ENCODE measurements around the gene MAST4.

The MAST4 gene

GRCh38 chr5:66595756-66596635 is at the start of gene MAST4:
Gene MAST4, plus strand, starts transcription at chr5:66596393. Its CDS starts 263 bp downstream, at chr5:66596656.
- DNase-seq, result peak; percentile 27

- DNase-seq, result no peak
These were observed 49.7 kb upstream of the MAST4 start for GRCh38 chr5:66546541-66546940.

DNA sequence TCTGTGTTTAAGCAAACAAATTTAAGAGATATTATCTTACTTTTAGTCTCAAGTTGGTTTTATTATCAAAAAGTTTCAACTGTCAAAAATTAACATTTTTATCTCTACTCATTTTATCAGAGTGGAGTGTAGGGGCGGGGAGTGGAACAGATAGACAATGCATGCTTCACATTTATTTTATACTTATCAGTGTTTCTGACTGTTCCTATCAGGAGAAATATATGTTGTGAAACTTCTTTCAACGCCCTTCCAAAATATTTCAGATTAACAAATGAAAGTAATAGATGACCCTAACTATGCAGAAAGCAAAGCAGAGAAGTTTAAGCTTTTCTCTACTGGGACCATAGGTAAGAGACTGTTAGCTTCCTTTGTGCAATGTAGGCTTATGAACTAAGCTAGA is 44.9 kb upstream of the MAST4 start:
- DNase-seq, result no peak

DNA sequence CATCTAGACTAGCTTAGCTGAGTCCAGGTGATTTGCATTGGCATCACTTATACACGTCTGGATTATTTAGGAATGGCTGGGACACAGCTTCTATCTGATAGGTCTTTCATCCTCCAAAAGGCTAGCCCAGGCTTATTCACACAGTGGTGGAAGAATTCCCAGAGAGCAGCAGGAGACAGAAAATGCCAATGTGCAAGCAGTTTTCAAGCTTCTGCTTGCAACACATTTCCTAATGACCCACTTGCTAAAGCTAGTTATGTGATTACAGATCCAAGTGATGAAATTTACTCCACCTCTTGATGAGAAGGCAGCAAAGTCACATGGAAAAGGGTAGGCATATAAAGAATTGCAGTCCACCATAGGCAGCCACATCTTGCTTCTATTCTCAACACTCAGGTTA is 44.2 kb upstream of the MAST4 start:
- DNase-seq, result no peak

- no peak for DNase-seq
These were observed 42.8 kb upstream of the MAST4 start for GRCh38 chr5:66553368-66553912.

GRCh38 chr5:66553916-66554575 is 42.1 kb upstream of the MAST4 start:
- no peak for DNase-seq

DNA sequence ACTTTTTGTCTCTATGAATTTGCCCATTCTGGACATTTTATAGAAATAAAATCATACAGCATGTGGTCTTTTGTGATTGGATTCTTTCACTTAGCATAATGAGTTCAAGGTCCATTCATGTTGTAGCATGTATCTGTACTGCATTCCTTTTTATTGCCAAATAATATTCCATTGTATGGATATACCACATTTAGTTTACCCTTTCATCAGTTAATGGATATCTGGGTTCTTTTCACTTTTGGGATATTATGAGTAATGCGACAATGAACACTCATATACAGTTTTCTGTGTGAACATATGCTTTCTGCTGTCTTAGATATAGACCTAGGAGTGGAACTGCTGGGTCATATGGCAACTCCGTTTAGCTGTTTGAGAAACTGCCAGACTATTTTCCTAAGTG is 41.3 kb upstream of the MAST4 start:
- no peak for DNase-seq

GRCh38 chr5:66558560-66558959 is 37.6 kb upstream of the MAST4 start:
- no peak for DNase-seq

DNA sequence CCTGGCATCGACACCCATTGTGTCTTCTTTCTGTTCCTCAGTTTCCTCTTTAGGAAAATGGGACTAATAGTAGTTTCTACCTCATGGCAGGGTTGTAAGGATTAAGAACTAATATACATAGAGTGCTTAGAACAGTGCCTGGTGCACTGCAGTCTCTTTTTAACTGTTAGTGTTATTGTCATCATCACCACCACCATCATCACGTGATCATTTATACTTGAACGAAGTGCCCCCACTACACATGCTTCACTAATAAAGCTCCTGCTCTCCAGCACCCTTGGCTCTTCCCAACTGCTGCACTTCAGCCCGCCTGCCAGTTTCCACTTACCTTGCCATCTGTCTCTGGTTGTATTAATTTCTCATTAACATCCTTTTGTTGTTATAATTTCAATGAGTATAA is 35.8 kb upstream of the MAST4 start:
- DNase-seq, result no peak

DNA sequence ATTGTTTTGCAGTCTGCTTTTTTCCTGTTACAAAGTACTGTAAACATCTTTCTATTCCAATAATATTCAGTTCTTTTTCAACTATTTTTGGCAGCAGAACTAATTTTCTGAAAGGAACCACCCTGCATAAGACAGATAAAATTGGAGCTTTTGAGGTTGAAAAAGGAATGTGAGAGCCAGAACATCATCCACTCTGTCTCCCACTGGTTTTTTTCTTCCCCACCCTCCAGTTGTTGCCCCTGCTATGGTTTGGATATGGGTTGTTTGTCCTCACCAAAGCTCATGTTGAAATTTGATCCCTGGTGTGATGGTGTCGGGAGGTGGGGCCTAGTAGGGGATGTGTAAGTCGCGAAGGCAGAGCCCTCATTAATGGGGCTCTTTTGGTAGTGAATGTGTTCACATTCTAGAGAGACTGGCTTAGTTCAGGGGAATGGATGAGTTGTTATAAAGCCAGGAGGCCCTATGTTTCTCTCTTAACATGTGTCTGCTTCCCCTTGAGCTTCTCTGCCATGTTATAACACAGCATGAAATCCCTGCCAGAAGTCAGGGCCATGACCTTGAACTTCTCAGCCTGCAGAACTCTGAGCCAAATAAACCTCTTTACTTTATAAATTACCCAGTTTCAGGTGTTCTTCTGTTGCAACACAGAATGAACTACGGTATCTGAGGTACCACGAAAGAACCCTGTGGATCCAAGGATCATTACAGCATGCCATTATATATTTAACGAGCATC is 34.8 kb upstream of the MAST4 start:
- no peak for DNase-seq

DNA sequence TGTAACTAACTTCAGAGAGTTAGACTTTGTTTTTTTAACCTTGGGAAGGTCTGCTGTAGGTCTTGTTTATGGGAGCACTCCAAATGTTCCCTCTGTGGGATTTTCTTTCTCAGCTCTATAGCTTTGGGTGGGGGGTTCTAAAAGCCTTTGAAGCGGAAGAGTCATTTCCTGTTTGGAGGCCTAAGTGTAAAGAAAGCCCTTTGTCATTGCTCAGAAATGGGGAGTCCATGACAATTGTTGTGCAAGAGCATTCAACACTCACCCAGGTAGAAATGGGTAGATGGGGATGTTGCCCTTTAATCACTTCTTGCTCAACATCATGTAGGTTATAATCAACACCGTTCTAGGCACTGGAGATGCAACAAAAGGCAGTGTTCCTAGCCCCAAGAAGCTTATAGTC is 30.3 kb upstream of the MAST4 start:
- no peak for DNase-seq

DNA sequence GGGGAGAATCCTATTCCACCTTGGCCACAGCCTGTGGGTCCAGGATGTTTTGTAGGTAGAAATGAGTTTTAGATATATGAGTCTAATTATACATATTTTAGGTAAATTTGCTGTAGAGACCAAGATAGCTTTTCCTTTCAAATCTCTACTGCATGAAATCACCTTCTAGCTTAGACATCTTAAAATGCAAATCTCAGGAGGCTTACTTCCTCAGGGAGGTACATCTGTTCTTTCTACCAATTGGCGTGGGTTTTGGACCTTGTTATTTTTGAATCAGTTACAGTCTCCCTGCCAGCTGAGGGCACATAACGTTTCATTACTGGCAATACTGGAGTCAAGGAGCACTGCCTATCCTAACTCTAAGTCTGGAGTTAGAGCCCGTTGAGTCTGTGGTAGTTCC is 28.7 kb upstream of the MAST4 start:
- DNase-seq, result no peak

GRCh38 chr5:66570201-66570600 is 26.0 kb upstream of the MAST4 start:
- no peak for DNase-seq

- no peak for DNase-seq
These were observed 22.5 kb upstream of the MAST4 start for GRCh38 chr5:66573733-66574132.

DNA sequence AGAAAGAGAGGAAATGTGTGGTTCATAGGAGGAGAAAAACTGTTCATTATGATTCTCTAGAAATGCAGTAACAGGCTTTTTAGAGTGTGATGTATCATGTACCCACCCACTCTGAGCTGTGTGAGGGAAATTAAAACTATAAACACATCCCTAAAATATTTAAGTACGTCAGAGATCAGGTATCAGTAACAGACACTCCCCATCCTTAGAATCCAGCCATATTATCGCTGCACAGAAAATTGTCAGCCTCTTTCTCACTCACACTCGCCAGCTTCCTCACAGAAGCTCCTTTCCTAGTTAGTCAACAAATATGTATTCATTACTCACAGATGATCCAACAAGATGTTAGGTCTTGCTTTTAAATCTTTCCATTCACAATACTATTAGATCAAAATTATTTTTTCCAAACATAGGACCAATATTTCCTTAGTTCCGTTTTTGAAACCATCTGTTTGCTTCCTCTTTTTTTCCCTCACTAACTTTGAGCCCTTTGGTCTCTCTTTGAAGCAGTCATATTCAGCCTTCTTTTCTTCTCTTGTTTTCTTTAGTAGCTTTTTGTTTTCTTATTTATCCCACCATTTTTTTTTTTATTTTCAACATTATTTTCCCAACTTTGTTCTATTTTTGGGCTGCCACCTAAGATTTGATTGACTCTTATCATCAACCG is 13.6 kb upstream of the MAST4 start:
- DNase-seq, result no peak

GRCh38 chr5:66585291-66585690 is 10.9 kb upstream of the MAST4 start:
- no peak for DNase-seq

DNA sequence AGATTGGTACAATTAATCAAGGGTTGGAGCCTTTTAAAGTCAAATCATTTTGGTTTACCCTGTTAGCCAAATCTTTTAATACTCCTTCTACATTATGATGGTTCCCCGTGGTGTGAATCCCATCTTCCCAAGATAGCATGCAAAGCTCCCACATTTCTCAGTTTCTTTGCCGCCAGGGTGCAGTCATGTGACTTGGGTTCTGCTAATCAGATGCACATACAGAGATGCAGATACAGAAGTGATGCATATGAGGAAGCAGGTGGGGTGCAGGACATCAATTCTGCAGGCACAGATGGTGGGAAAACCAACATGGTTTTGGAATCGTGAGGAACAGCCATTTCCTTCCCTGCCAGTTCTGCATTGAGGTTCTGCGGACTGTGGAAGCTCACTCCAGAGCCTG is 8.4 kb upstream of the MAST4 start:
- no peak for DNase-seq

DNA sequence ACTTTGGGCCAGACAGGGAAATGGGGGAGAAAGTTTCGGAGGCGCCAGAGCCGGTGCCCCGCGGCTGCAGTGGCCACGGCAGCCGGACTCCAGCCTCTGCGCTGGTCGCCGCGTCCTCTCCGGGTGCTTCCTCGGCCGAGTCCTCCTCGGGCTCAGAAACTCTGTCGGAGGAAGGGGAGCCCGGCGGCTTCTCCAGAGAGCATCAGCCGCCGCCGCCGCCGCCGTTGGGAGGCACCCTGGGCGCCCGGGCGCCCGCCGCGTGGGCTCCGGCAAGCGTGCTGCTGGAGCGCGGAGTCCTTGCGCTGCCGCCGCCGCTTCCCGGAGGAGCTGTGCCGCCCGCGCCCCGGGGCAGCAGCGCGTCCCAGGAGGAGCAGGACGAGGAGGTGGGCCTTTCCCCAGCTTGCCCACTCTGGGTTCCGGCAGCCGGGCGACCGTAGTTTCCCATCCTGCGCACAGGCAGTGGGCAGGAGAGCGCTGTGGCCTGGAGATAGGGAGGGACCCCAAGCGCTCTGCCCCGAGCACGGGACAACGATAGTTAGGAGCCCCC is 516 bp downstream of the MAST4 start:
- no peak for DNase-seq

DNA sequence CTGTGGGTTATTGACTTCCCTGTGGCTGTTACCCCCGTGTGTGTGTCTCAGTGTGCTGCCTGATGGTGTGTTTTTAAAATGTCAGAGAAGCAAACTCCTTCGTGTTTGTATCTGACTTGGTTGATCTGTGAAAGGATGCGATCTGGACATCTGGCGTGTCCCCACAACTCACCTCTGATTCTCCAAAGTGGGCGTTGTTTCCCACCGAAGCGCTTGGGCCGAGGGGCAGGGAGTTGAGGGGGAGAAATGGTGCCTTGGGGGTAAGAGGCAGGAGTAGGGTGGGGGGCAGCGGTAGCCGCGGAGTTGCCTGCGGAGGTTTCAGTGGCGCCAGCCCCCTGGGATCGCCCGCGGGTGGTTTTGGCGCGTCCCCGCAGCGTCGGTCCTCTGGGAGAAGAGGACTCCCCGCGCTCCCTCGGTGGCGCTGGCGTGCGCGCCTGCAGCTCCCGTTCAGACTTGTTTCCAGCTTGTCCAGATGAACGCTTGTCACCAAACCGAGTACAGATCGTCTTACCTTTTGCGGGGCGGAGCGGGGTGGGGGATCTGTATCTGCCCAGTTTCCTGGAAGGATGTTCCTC is 1.1 kb downstream of the MAST4 start:
- DNase-seq, result no peak

DNA sequence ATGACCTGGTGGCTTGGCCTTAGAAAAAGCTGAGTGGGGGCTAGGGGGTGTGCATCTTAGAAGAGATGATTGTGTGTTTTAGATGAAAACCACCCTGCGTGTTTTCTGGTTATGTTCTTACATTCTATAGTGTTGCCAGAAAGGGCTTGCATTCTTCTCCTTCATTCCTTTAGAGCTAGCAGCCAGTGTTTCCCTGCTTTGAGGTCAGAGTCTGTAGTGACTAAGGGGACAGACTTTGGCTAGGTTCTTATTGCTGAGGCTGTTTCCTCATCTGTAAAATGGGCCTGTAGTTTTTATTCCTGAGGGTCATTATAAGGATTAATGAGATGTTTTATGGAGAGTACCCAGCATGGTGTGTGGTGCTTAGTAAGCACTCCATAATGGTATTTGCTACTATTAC is 6.4 kb downstream of the MAST4 start:
- no peak for DNase-seq

- DNase-seq, result no peak
These were observed 7.0 kb downstream of the MAST4 start for GRCh38 chr5:66603164-66603563.

- no peak for DNase-seq
These were observed 7.7 kb downstream of the MAST4 start for GRCh38 chr5:66603881-66604280.
